GM18951 (cell line): ENCODE data around the gene KRTAP3-2.

Source experiments
- POLR2A ChIP-seq: IDR thresholded peaks from 4 replicates; pipeline ENCODE4 v1.6.1; 2011; ENCODE audit warnings: mild to moderate bottlenecking; ENCODE audit not compliant: insufficient read length, insufficient read depth; ENCODE audit errors: extremely low read depth
- in situ Hi-C: fragments of 300-500 bp; cut with MboI; formaldehyde crosslinking; loops from one replicate; pipeline ENCODE4 v1.12.0; 2022; ENCODE audit warnings: low sequenced_read_pairs, mixed read lengths, inconsistent platforms; ENCODE audit not compliant: unreplicated experiment

The KRTAP3-2 gene

GRCh38 chr17:41001795-41002194, 2.1 kb upstream of the KRTAP3-2 start:
- no peak for TF ChIP-seq POLR2A
- in situ Hi-C loops, result no loop called here

GRCh38 chr17:40997361-40997760, 2.3 kb downstream of the KRTAP3-2 start:
- in situ Hi-C loops, result no loop called here
- no peak for TF ChIP-seq POLR2A

GRCh38 chr17:40996829-40997228, 2.9 kb downstream of the KRTAP3-2 start:
- in situ Hi-C loops, result no loop called here
- no peak for TF ChIP-seq POLR2A

- TF ChIP-seq POLR2A, result no peak
- in situ Hi-C loops, result no loop called here
Observed at GRCh38 chr17:40995116-40995515, 4.6 kb downstream of the KRTAP3-2 start.

GRCh38 chr17:40993839-40994238, 5.9 kb downstream of the KRTAP3-2 start, which contains the start of gene KRTAP3-3:
KRTAP3-3 (minus strand) TSS chr17:40994164; CDS start chr17:40994097, 67 bp downstream.
- TF ChIP-seq POLR2A, result no peak
- in situ Hi-C loops, result no loop called here

- TF ChIP-seq POLR2A, result no peak
- in situ Hi-C loops, result no loop called here
Observed at GRCh38 chr17:40993084-40993483, 6.6 kb downstream of the KRTAP3-2 start.

- no peak for TF ChIP-seq POLR2A
- in situ Hi-C loops, result no loop called here
Observed at GRCh38 chr17:40992666-40993065, 7.0 kb downstream of the KRTAP3-2 start.

- no peak for TF ChIP-seq POLR2A
Observed at GRCh38 chr17:40986920-40987319, 12.8 kb downstream of the KRTAP3-2 start.

GRCh38 chr17:40984226-40984625, 15.5 kb downstream of the KRTAP3-2 start, which contains the start of gene KRT40:
KRT40 (minus strand) TSS chr17:40984326; CDS start chr17:40984273, 53 bp downstream.
- TF ChIP-seq POLR2A, result no peak
- in situ Hi-C loops, result no loop called here

More at GRCh38 chr17:40986920-40987319, 12.8 kb downstream of the KRTAP3-2 start:
- in situ Hi-C loops, result no loop called here

- in situ Hi-C loops, result no loop called here
- TF ChIP-seq POLR2A, result no peak
Observed at GRCh38 chr17:40981115-40981514, 18.6 kb downstream of the KRTAP3-2 start.

GRCh38 chr17:40980596-40980995, 19.1 kb downstream of the KRTAP3-2 start:
- in situ Hi-C loops, result no loop called here
- TF ChIP-seq POLR2A, result no peak

- no peak for TF ChIP-seq POLR2A
- in situ Hi-C loops, result no loop called here
Observed at GRCh38 chr17:40980117-40980516, 19.6 kb downstream of the KRTAP3-2 start.

GRCh38 chr17:40978575-40979151, 21.0 kb downstream of the KRTAP3-2 start:
- TF ChIP-seq POLR2A, result no peak
- in situ Hi-C loops, result no loop called here

- TF ChIP-seq POLR2A, result no peak
- in situ Hi-C loops, result no loop called here
Observed at GRCh38 chr17:40975516-40975915, 24.2 kb downstream of the KRTAP3-2 start.

- in situ Hi-C loops, result no loop called here
- no peak for TF ChIP-seq POLR2A
Observed at GRCh38 chr17:40974366-40974765, 25.3 kb downstream of the KRTAP3-2 start.

- in situ Hi-C loops, result no loop called here
- no peak for TF ChIP-seq POLR2A
Observed at GRCh38 chr17:40967582-40967981, 32.1 kb downstream of the KRTAP3-2 start.
